GM21526 (cell line): ENCODE results near the gene GHRHR.

Experiments
- ATAC-seq: cut with Tn5 transposase; IDR thresholded peaks from one replicate; pipeline ENCODE4 v1.9.1; 2021; ENCODE audit warnings: moderate library complexity; ENCODE audit not compliant: unreplicated experiment, low FRiP score

GHRHR gene

DNA sequence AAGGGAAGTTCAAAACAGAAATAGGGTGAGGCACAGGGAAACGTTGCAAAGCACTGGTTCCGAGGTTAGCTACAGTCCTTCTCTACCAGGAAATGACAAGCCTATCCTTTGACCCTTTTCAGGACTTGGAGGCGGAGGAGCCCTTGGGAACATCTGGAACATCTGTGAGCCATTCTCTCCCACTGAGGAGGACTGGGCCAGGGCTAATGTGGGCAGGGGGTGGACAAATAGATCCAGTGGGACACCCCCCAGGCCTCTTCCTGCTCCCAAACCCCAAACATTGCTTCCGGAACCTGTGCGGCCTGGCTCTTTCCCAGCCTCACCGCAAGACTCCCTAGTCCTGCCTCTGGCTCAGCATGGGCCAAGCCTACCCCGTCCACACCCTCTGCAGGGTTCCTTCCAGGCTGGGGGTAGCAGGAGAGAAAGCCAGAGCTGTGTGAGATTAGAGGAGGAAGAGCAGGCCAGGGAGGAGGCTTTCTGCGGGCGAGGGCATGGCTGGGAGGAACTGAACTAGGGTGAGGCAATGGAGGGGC is 36.5 kb downstream of the GHRHR start:
- ATAC-seq: no peak

DNA sequence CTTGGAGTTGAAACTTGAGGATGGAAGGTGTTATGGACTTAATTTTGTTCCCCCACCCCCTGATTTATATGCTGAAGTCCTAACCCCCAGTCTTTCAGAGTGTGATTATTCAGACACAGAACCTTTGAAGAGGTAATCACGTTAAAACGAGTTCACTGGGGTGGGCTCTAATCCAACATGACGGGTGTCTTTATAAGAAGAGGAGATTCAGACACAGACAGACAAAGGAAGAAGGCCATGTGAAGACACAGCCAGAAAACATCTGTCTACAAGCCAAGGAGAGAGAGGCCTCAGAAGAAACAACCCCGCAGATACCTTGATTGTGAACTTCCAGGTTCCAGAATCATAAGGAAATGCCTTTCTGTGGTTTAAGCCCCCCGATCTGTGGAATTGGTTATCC is 37.0 kb downstream of the GHRHR start:
- ATAC-seq: no peak

DNA sequence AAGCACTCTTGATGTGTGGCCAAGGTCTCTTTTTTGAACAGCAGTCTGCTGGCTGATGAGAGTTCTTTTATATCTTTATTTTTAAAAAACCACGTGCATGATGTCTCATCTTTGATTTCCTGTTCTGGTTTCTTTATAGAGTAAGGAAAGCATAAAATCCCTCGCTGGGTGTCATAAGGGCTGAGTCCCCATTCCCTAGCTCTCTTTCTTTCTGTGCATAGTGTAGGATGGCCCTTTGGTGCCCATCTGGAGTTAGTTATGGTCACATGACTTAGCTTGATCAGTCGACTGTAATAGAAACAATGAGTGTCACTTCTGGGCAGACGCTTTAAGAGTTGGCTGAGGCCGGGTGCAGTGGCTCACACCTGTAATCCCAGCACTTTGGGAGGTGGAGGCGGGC is 38.5 kb downstream of the GHRHR start:
- no peak for ATAC-seq

DNA sequence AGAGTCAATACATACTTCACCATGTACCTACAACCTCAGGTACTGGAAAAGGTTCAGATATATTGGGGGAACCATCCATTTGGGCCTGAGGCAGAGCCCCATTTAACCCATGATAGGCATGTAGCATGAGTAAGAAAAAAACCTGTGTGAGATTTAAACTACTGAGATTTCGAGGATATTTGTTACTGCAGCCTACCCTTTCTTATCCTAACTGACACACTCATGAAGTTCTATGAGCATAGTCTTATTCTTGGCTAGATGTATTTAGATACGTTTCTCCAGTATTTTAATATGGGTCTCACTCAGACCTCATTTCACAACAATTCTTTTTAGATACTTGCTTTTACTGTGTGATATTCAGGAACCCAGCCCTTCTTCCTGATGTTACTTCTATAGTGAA is 39.3 kb downstream of the GHRHR start:
- ATAC-seq: no peak

DNA sequence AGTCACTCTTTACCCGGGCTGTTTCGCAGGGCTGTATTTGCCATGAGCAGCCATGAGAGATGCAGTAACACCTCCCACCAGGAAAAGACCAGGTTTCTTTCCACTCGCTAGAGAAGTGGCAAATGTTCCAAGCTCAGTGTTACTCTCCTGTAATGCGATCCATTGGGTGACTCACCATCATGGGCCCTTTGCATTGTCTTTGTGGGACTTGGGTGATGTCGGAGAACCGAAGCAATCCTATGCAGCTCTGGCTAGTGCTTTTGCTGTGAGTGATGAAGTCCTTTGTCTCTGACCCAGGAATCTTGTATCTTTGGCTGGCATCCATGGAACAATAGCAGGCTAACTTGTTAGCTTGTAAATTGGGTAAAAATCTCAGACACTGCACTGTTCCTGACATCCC is 40.0 kb downstream of the GHRHR start:
- no peak for ATAC-seq

DNA sequence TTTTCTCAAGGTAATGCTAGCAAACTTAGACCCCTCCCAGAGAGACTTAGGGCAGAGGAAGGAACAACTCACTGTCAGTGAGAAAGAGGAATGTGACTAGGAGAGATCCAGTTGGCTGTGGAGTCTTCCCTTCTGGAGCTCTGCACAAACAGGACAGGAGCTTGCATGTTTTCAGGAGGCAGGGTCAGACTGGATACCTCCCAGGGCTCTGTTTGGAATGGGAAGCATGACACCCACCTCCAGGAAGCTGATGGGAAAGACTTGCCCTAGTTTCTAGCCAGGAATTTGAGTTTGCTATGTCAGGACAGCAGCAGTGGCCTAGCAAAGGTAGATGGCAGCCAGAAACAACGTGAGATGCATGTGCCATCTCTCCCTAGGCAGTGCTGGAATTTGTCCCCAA is 40.6 kb downstream of the GHRHR start:
- ATAC-seq: no peak

DNA sequence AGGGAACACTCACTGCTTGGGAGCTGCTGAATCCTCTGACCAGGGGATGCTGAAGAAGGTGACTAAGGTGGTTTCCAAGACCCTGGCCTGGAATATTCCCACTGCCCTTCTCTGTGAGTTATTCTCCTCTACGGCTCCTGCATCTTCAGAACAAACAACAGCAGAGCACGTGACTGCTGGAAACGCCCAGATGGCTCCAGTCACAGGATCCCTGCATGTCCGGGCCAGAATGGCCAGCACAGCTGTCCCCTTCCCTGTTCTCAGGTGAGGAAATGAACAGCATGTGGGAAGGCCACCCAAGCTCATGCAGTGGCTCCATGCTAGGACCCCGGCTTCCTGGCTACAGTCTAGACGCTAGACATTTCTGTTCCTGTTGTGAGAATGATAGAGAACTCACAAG is 43.1 kb downstream of the GHRHR start:
- ATAC-seq: no peak

DNA sequence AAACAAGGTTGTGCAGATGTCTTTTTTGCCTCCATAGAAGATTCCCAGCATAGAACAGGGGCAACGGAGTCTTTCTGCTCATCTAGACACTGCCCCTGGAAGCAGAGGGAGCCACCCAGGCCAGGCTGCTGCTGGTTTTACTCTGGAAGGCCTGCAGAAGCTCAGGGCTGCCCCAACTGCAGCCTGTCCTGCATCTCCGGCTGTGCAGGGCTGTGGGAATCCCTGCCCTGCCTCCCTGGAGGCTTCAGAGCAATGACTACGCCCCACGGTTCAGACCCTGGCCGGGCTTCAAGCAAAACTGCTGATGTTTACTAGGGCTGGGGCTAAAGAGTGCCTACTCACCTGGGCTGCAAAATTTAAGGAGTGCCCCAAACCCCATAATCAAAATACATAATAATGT is 43.9 kb downstream of the GHRHR start:
- no peak for ATAC-seq

DNA sequence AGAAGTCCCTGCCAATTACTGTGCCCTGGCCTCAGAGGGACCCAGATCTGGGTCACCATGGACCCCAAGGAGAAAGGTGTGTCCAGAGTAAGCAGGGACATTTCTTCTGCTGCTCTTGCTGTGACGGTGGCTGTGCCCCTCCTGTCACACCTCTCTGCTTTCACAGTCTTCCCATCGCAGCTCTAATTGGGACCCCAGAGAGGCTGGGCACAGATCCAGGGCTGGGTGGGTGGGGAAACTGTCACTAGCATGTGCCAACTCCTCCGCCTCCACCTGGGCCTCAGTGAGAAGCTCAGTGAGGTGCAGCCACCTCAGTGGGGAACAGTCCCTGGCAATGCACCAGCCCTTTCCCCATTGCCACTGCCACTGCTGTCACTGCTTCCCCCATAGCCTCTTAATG is 51.1 kb downstream of the GHRHR start:
- ATAC-seq: no peak

DNA sequence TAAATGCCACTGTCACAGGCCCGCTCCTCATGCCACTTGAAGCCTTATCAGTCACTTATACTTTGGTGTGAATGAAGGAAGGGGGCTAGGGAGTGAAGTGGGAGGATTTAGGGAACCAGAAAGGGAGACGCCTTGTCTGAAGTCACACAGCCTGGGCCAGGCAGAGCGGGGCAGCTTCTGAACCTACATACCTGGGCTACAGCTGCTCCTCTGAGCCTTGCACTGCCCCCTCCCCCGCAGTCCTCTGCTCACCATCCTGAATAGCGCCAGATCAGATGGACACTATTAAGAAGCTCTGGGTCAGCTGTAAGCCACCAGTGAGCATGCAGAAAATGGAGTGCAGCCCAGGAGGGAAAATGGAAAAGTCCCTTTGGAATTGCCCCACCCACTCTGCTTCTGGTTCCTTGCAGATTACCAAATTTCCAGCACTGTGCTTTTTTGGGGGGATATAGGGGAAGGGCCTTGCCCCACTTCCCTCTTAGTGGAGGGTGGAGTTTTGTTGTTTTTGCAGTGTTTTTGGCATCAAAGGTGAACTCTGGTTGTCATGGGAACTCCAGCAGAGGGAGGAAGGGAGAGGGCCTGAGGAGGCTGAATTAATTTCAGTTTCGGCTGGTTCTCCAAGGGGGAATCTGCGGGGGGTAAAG is 53.4 kb downstream of the GHRHR start:
- ATAC-seq: no peak

DNA sequence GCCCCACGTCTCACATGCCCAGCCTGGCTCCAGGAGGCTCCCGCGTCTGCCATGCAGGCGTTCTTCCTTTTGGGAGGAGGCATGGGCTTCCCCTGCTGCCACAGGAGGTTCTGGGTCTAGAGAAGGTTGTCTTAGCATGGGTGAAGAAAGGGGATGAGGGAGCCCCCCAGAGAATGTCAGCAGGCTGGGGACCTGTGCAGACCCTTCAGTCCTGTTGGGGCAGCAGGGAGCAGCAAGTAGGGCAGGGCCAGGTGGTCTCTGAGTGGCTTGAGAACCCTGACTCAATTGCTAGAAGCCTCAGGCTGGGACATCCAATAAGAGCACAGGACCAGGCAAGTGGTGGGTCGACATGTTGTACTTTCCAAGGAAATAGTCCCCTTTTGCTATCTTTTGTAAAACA is 54.0 kb downstream of the GHRHR start:
- no peak for ATAC-seq

DNA sequence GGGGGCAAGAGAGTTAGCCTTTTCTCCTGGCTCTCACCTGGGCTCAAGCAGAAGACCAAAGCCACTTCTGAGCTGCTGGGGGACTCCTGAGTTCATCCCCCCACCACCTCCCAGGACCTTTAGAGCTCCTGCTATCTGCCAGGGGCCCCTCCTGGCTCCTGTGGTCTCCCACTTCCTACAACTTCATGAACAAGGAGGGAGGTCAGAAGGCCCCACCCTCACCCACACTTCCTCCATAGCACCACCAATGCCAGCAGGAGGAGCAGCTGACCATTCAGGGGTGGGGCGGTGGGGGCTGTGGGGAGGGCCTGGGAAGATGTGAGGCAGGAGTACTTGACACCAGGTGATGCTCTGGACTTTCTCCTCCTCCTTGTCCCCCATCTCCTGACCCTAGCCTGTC is 55.8 kb downstream of the GHRHR start:
- no peak for ATAC-seq

DNA sequence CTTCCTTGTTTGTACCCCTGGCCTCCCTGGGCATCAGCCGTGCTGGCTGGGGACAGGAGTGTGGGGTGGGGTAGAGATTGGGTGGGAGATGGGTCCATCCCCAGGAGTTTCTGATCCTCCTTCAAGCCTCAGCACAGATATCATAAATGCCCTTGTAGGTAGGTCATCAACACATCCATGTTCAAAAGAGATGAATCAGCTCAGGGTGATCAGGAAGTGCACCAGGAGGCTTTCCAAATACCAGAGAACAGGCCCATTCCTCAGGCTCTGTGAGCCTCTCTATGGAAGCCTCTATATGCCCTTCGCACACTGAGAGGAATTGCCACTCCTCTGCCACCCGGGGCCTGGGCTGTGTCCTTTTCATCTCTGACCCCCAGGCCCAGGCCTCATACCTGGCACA is 56.4 kb downstream of the GHRHR start:
- no peak for ATAC-seq

DNA sequence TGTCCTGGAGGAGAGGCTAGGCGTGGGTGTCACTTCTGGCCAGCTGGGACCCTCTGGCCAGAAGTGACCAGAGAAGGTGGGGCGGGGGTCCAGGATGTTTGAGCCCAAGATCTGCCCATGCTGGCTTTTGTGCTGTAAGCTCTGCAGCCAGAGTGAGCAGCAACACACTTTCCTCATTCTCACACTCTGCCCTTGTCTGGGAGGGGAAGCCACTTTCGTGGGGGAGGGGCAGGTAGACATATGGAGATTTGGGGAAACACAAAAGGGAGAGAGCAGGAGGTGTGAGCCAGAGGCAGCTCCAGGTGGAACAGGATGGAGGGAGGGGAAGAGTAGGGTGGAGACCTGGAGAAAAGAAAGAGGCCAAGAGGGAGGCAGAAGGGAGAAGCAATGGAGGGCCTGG is 56.9 kb downstream of the GHRHR start:
- no peak for ATAC-seq

DNA sequence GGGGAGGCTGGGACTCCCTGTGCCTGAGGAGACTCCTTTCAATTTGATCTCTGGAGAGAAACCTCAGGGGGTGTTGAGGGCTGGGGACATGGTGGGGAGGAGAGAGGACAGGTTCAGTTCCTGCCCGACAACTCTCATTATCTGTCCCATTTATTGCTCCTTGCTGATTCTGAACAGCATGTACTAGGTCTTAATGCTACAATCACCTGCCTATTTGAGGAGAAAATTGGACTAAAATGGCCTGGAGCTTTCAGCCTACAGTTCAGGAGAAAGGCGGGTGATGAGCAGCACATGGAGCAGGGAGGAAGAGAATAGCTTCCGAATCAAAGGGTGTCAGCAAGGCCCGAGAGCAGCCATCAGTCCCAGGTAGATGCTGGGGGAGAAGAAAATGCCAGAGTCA is 58.4 kb downstream of the GHRHR start:
- ATAC-seq: no peak

DNA sequence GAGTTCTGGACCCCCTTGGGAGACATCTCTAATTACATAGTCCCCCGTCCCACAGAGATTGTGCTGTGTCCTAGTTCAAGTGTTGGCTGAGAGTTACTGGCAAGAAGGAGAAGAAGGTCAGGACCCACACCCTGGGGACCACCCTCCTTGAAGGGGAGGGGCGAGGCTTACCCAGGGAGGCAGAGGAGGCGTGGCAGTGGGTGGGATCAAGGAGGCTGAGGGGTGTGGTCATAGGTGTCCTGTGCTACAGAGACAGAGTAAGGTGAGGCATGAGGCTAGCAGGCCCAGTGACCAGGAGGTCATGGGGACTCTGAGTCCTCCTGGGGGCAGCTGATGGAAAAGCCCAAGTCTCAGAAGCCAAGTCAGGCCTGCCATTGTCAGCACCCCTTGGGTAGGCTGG is 59.0 kb downstream of the GHRHR start:
- ATAC-seq: no peak

DNA sequence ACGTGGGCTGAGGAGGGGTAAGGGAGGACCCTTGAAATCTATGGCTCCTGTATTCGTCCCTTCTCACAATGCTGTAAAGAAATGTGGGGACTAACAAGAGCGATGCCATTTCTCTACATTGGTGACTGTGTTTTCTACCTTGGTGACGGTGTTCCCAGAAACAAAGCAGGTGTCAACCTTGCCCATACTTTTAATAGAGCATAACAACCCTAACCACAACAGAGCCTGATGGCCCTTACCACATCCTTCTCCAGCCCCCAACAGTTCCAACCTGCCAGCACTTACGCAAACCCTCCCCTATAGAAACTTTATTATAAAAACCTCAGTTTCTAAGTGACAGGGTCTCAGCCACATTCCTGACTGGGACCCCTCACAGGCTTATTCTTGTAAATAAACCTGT is 60.1 kb downstream of the GHRHR start:
- ATAC-seq: no peak

DNA sequence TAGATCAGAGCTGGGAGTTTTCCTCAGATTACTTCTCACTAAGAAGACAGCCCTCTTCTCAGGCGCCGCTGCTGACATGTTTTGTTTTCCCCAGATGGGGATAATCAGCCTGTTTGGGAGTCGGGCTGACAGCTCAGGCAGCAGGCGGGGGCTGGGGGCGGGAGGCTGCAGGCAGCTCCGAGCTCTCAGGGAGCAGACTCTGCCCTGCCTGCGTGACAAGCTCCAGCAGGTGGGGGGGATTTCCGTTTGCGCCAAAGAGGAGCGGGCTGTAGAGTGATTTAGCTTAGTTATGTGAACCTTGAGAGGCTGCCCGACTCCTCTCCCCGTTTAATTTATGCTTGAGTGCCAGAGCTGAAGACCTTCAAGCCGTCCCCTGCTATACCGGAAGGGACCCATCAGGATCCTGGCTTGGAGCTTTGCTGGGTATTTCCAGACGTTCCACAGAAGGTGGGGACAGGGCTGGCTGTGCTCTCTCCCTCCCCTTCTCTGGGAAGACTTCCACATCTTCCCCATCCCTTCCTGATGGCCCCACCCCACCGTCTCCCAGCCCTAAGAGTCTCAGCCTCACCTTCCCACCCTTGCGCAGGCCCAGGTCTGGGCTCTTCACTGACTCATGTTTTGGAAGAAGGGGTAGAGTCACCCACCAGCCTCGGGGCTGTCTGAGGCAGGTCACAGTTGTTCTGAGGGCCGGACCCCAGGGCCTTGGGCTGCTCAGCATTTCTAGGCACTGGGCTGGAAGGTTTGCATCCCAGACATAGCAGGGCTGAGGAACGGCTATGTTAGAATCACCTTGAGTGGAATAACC is 63.6 kb downstream of the GHRHR start:
- ATAC-seq: no peak

DNA sequence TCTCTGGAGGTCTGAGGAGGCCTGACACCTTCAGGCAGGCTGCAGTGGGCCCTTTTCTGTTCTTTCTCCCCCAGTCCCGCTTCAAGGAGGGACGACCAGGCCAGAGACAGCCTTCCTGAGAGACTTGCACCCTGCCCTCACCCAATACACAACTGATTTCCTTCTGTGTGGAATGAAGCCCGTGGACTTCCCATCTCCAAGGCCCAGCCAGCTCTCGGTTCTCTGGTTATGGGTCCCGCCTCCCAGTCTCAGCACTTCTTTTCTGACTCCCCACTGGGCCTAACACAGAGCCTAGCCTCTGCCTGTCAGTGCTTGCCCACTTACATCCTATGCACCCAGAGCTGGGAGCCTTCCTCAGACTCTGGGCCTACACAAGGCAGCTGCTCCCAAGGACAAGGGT is 64.3 kb downstream of the GHRHR start:
- no peak for ATAC-seq

DNA sequence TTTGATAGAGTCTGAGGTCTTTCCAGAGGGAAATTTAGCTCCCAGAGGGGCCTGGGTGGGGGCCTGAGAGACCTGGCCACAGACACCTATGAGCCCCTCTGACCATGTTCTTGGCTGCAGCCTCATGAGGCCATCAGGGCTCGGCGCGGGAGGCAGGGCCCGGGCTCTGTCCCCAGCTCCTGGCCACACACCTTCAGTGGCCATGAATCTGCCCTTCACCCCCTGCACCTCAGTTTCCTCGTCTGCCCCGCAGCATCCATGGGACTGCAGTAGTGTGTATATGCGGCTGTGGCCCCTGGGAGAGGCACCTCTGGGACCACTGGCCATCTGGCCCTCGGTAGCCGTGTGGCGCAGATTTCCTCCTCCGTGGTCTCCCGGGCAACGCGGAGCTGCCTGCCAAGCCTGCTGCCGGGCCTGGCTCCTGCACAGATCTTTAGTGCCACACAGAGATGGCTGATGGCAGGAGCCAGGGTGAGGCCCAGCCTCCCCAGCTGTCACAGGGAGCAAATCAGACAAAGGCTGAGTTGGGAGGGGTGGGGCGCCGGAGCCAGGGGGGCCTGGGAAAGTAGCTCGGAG is 64.8 kb downstream of the GHRHR start:
- ATAC-seq: no peak
